Left colon (tissue), 2 donors: ENCODE measurements around the gene PTGES2. TPM values are rescaled to one million over a fixed set of nuclear protein-coding genes. Genes with fewer than 3 reads are reported as not detected.

Source experiments
- ATAC-seq: fragments of 200-7000 bp; cut with Tn5 transposase; one replicate; pipeline ENCODE4 v1.9.1; 2020; ENCODE audit warnings: mild to moderate bottlenecking, moderate library complexity
- DNase-seq, 2 donors: peaks; one replicate each; pipeline ENCODE4 v3.0.0-alpha.2; 2020
- intact Hi-C, 2 donors: fragments of 100-400 bp; cut with DNase I in 1 of 2; cut with micrococcal nuclease in 1 of 2; formaldehyde crosslinking; loops; one replicate each; pipeline versions ENCODE4 v1.11.2 to v1.14.0; 2022; cut with DNase I, micrococcal nuclease
- total RNA-seq, 2 donors: library from RNA; stranded (reverse); fragmentation: NEBNext Ultra II Directional; extraction: Animal tissue kit (Norgen Biotek cat#: 25700); gene quantifications; one replicate each; pipeline ENCODE4 v1.2.1, GENCODE V29; 2021
- donor health status: DM: no; HTN: no; CAD: no.
- donor health status: DM: yes; HTN: yes; CAD: no.

PTGES2 gene
- total RNA-seq, 2 donors from 2014 or later, result 84.2 to 113 TPM

GRCh38 chr9:128155736-128156500, 28.4 kb upstream of the PTGES2 start:
- no peak for ATAC-seq
- intact Hi-C loops, result no loop called here
- DNase-seq, result peak in 1 of 2 donors; percentile 14

GRCh38 chr9:128153947-128154695, 26.6 kb upstream of the PTGES2 start:
- intact Hi-C loops, result no loop called here
- peak in 1 of 2 donors; percentile 25 for DNase-seq

GRCh38 chr9:128153060-128153946, 25.8 kb upstream of the PTGES2 start:
- no peak for ATAC-seq
- DNase-seq, result peak in 1 of 2 donors; percentile 19
- intact Hi-C loops, result no loop called here

More at GRCh38 chr9:128153947-128154695, 26.6 kb upstream of the PTGES2 start:
- no peak for ATAC-seq

GRCh38 chr9:128152133-128153059, 24.9 kb upstream of the PTGES2 start:
- ATAC-seq (no peak), DNase-seq (no peak)
- intact Hi-C loops, result no loop called here

GRCh38 chr9:128151309-128152132, 24.0 kb upstream of the PTGES2 start:
- intact Hi-C loops, result no loop called here
- ATAC-seq (no peak), DNase-seq (no peak)

- intact Hi-C loops, result no loop called here
- DNase-seq, result peak; percentile 49 to 75
- ATAC-seq, result peak; percentile 24
Measured at GRCh38 chr9:128150594-128151308, 23.2 kb upstream of the PTGES2 start.

GRCh38 chr9:128149951-128150593, 22.5 kb upstream of the PTGES2 start:
- DNase-seq (peak in 1 of 2 donors; percentile 9), ATAC-seq (no peak)
- intact Hi-C loops, result no loop called here

- DNase-seq, result peak; percentile 52 to 89
- intact Hi-C loops, result no loop called here
- peak; percentile 76 for ATAC-seq
Measured at GRCh38 chr9:128149001-128149701, 21.6 kb upstream of the PTGES2 start, which contains the start of gene LCN2. Gene LCN2, plus strand, starts transcription at chr9:128149453. Its CDS starts 73 bp downstream, at chr9:128149526.

GRCh38 chr9:128148509-128149000, 21.0 kb upstream of the PTGES2 start:
- ATAC-seq, result no peak
- no peak for DNase-seq
- intact Hi-C loops, result no loop called here

- intact Hi-C loops, result no loop called here
- no peak for ATAC-seq
- peak; percentile 1 to 22 for DNase-seq
Measured at GRCh38 chr9:128146591-128147120, 19.1 kb upstream of the PTGES2 start.

GRCh38 chr9:128145951-128146351, 18.4 kb upstream of the PTGES2 start:
- ATAC-seq (no peak), DNase-seq (peak; percentile 3 to 30)
- intact Hi-C loops, result no loop called here

GRCh38 chr9:128145536-128145935, 18.0 kb upstream of the PTGES2 start:
- ATAC-seq (no peak), DNase-seq (peak; percentile 3 to 22)
- intact Hi-C loops, result no loop called here

GRCh38 chr9:128144239-128145181, 17.0 kb upstream of the PTGES2 start:
- ATAC-seq (no peak), DNase-seq (peak in 1 of 2 donors; percentile 26)
- intact Hi-C loops, result no loop called here
